Measurements from ENCODE around the gene NR6A1.

NR6A1 gene

DNA sequence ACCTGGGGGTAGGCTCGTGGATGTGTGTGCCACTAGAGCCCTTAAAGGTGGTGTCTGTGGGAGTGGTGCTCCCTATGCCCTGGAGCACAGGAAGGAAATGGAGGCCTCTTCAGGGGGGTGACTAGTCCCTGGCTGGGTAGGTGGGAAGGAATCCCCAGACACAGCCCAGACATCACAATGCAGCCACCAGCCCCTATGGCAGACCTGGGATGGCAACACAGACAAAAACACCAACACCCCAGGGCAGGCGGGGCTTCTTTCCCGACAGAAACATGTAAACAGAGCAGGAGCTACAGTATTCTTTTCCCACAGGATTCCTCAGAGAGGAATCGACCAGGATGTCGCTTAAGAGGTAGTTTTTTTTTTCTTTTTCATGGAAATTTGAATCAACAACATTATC is 253.5 kb downstream of the NR6A1 start:
- TF ChIP-seq CSRNP3 (CRISPR knock-in tag; IDR thresholded peaks at IDR 0.05) (no peak), TOX (CRISPR knock-in tag; IDR thresholded peaks at IDR 0.05; ENCODE audit: borderline replicate concordance) (no peak), ARNTL (CRISPR knock-in tag; IDR thresholded peaks at IDR 0.05; ENCODE audit: borderline replicate concordance, low read depth) (no peak), ESRRG (CRISPR knock-in tag; IDR thresholded peaks at IDR 0.05) (no peak), ZNF70 (CRISPR knock-in tag; IDR thresholded peaks at IDR 0.05) (no peak), BACH2 (CRISPR knock-in tag; IDR thresholded peaks at IDR 0.05; ENCODE audit: borderline replicate concordance) (no peak), ZNF8 (CRISPR knock-in tag; IDR thresholded peaks at IDR 0.05) (no peak), ZFP30 (CRISPR knock-in tag; IDR thresholded peaks at IDR 0.05) (no peak)
- no peak for ATAC-seq

GRCh38 chr9:124514874-124515273 is 256.2 kb downstream of the NR6A1 start:
- TF ChIP-seq CSRNP3 (CRISPR knock-in tag; IDR thresholded peaks at IDR 0.05) = no peak
- no peak for TF ChIP-seq POU6F1 (CRISPR knock-in tag; IDR thresholded peaks at IDR 0.05; ENCODE audit: borderline replicate concordance, low read depth)
- no peak for TF ChIP-seq ZC3H10 (CRISPR knock-in tag; IDR thresholded peaks at IDR 0.05)
- TF ChIP-seq RARB (CRISPR knock-in tag; IDR thresholded peaks at IDR 0.05) = no peak
- no peak for TF ChIP-seq SNAI2 (CRISPR knock-in tag; IDR thresholded peaks at IDR 0.05)
- TF ChIP-seq ESRRG (CRISPR knock-in tag; IDR thresholded peaks at IDR 0.05) = no peak
- TF ChIP-seq ZNF70 (CRISPR knock-in tag; IDR thresholded peaks at IDR 0.05) = no peak
- no peak for TF ChIP-seq ZNF565 (CRISPR knock-in tag; conservative IDR thresholded peaks at IDR 0.05; ENCODE audit: low read depth)
- TF ChIP-seq TCF4 (CRISPR knock-in tag; IDR thresholded peaks at IDR 0.05; ENCODE audit: borderline replicate concordance) = no peak
- no peak for ATAC-seq

DNA sequence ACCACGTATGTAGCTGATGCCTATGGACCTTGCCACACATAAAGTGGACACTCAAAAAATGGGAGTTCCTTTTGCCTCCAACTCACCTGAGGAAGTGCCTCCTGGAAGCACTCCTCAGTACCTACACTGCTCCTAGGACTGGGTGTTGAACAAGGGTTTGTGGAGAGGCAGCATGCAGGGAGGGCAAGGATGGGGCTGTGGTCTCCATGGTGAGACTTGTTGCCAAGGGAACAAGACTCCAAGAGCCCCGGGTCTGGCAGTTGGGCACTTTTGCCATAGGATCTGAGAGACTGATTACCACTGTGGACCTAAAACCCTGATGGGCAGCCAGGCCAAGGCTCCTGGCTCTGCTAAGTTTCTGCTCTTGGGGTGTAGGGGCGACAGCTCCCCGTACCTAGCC is 257.0 kb downstream of the NR6A1 start:
- no peak for ATAC-seq

More for the DNA sequence above, 257.0 kb downstream of the NR6A1 start:
- TF ChIP-seq SNAI2 (CRISPR knock-in tag; IDR thresholded peaks at IDR 0.05) (no peak), TOX (CRISPR knock-in tag; IDR thresholded peaks at IDR 0.05; ENCODE audit: borderline replicate concordance) (no peak), ZFP30 (CRISPR knock-in tag; IDR thresholded peaks at IDR 0.05) (no peak), ESRRG (CRISPR knock-in tag; IDR thresholded peaks at IDR 0.05) (no peak), CSRNP3 (CRISPR knock-in tag; IDR thresholded peaks at IDR 0.05) (no peak), POU6F1 (CRISPR knock-in tag; IDR thresholded peaks at IDR 0.05; ENCODE audit: borderline replicate concordance, low read depth) (no peak), CSDC2 (CRISPR knock-in tag; IDR thresholded peaks at IDR 0.05) (no peak), ZNF70 (CRISPR knock-in tag; IDR thresholded peaks at IDR 0.05) (no peak), ZNF565 (CRISPR knock-in tag; conservative IDR thresholded peaks at IDR 0.05; ENCODE audit: low read depth) (no peak), TCF4 (CRISPR knock-in tag; IDR thresholded peaks at IDR 0.05; ENCODE audit: borderline replicate concordance) (no peak), ISL1 (CRISPR knock-in tag; IDR thresholded peaks at IDR 0.05) (no peak), ZNF8 (CRISPR knock-in tag; IDR thresholded peaks at IDR 0.05) (no peak)
- TF ChIP-seq, protein P1, sequence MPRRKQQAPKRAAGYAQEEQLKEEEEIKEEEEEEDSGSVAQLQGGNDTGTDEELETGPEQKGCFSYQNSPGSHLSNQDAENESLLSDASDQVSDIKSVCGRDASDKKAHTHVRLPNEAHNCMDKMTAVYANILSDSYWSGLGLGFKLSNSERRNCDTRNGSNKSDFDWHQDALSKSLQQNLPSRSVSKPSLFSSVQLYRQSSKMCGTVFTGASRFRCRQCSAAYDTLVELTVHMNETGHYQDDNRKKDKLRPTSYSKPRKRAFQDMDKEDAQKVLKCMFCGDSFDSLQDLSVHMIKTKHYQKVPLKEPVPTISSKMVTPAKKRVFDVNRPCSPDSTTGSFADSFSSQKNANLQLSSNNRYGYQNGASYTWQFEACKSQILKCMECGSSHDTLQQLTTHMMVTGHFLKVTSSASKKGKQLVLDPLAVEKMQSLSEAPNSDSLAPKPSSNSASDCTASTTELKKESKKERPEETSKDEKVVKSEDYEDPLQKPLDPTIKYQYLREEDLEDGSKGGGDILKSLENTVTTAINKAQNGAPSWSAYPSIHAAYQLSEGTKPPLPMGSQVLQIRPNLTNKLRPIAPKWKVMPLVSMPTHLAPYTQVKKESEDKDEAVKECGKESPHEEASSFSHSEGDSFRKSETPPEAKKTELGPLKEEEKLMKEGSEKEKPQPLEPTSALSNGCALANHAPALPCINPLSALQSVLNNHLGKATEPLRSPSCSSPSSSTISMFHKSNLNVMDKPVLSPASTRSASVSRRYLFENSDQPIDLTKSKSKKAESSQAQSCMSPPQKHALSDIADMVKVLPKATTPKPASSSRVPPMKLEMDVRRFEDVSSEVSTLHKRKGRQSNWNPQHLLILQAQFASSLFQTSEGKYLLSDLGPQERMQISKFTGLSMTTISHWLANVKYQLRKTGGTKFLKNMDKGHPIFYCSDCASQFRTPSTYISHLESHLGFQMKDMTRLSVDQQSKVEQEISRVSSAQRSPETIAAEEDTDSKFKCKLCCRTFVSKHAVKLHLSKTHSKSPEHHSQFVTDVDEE (CRISPR knock-in tag; IDR thresholded peaks at IDR 0.05) = no peak

All from SK-N-SH treated with all-trans-retinoic acid at 6 μM for 48 hours (cell line).